ENCODE results near the gene SDC1. TPM values are rescaled to one million over a fixed set of nuclear protein-coding genes. Genes with fewer than 3 reads are reported as not detected.

SDC1 gene
- total RNA-seq, 4 donors from 2014 or later = 25.6 to 343 (median 197) TPM

GRCh38 chr2:20173496-20174402, 51.2 kb downstream of the SDC1 start:
- no peaks in the 10 kb centered on the region for H3K36me3 ChIP-seq
- H3K27ac ChIP-seq = no peak overlapping the region
- H3K9me3 ChIP-seq = no peaks in the 10 kb centered on the region
- peaks cover 0 to 8% (median 1%) of the 10 kb centered on the region in 4 donors for H3K4me1 ChIP-seq
- H3K4me3 ChIP-seq = no peak overlapping the region
- H3K27me3 ChIP-seq = no peaks in the 10 kb centered on the region
- no peak for TF ChIP-seq CTCF (IDR thresholded peaks at IDR 0.05)
- no peak for TF ChIP-seq POLR2A (IDR thresholded peaks at IDR 0.05)
- DNase-seq = peak in 2 of 3 donors; percentile 30 to 39

GRCh38 chr2:20173064-20173463, 51.9 kb downstream of the SDC1 start:
- Histone ChIP-seq H3K36me3 (no peaks in the 10 kb centered on the region), H3K27me3 (no peaks in the 10 kb centered on the region), H3K9me3 (no peaks in the 10 kb centered on the region), H3K27ac (no peak overlapping the region), H3K4me1 (peaks cover 0 to 1% (median 0%) of the 10 kb centered on the region in 4 donors), H3K4me3 (no peak overlapping the region)
- no peak for TF ChIP-seq CTCF (IDR thresholded peaks at IDR 0.05)
- no peak for TF ChIP-seq POLR2A (IDR thresholded peaks at IDR 0.05)
- DNase-seq = no peak

GRCh38 chr2:20172273-20173055, 52.5 kb downstream of the SDC1 start:
- DNase-seq = peak in 2 of 3 donors; percentile 25 to 46
- H3K4me3 ChIP-seq = no peak overlapping the region

GRCh38 chr2:20171445-20171977, 53.4 kb downstream of the SDC1 start:
- H3K36me3 ChIP-seq = no peaks in the 10 kb centered on the region
- DNase-seq = peak in 1 of 3 donors; percentile 13
- no peaks in the 10 kb centered on the region for H3K4me1 ChIP-seq
- no peaks in the 10 kb centered on the region for H3K27me3 ChIP-seq
- TF ChIP-seq POLR2A (IDR thresholded peaks at IDR 0.05) (no peak), CTCF (IDR thresholded peaks at IDR 0.05) (no peak)
- H3K4me3 ChIP-seq = no peak overlapping the region
- H3K9me3 ChIP-seq = no peaks in the 10 kb centered on the region
- no peak overlapping the region for H3K27ac ChIP-seq

More at GRCh38 chr2:20172273-20173055, 52.5 kb downstream of the SDC1 start:
- Histone ChIP-seq H3K36me3 (no peaks in the 10 kb centered on the region), H3K27ac (no peak overlapping the region), H3K27me3 (no peaks in the 10 kb centered on the region), H3K9me3 (no peaks in the 10 kb centered on the region), H3K4me1 (no peaks in the 10 kb centered on the region)
- TF ChIP-seq POLR2A (IDR thresholded peaks at IDR 0.05) = no peak
- TF ChIP-seq CTCF (IDR thresholded peaks at IDR 0.05) = no peak

GRCh38 chr2:20170704-20171250, 54.2 kb downstream of the SDC1 start:
- DNase-seq = peak in 1 of 3 donors; percentile 37
- Histone ChIP-seq H3K9me3 (no peaks in the 10 kb centered on the region), H3K27me3 (no peaks in the 10 kb centered on the region), H3K27ac (no peak overlapping the region), H3K4me1 (no peaks in the 10 kb centered on the region), H3K4me3 (no peak overlapping the region), H3K36me3 (no peaks in the 10 kb centered on the region)
- TF ChIP-seq POLR2A (IDR thresholded peaks at IDR 0.05) (no peak), CTCF (IDR thresholded peaks at IDR 0.05) (no peak)
